Loucy (cell line): ENCODE measurements around the gene PKP2.

Source experiments
- H2AFZ ChIP-seq: fragments of 200-600 bp; sonication (generic); 2 replicates; pipeline ENCODE4 v1.6.0; 2016; ENCODE audit warnings: antibody characterized with exemption, mild to moderate bottlenecking, low read length, moderate library complexity
- H3F3A ChIP-seq: fragments of 200-600 bp; 2 replicates; pipeline ENCODE4 v1.6.0; 2016; ENCODE audit warnings: antibody characterized with exemption, low read depth, mild to moderate bottlenecking
- H3K27me3 ChIP-seq: fragments of 200-600 bp; sonication (generic); 2 replicates; pipeline ENCODE4 v1.6.1; 2014; ENCODE audit warnings: low read length, mild to moderate bottlenecking; ENCODE audit not compliant: insufficient read depth, poor library complexity, severe bottlenecking
- H3K36me3 ChIP-seq: fragments of 200-600 bp; sonication (generic); 2 replicates; pipeline ENCODE4 v1.6.1; 2016; ENCODE audit warnings: low read length; ENCODE audit not compliant: insufficient read depth
- H3K4me1 ChIP-seq: fragments of 200-600 bp; sonication (generic); 2 replicates; pipeline ENCODE4 v1.5.1; 2014; ENCODE audit warnings: low read length, mild to moderate bottlenecking; ENCODE audit not compliant: insufficient read depth, poor library complexity, severe bottlenecking
- H3K4me2 ChIP-seq: fragments of 200-600 bp; sonication (generic); 2 replicates; pipeline ENCODE4 v1.6.0; 2014; ENCODE audit warnings: antibody characterized with exemption, low read length, low read depth, mild to moderate bottlenecking; ENCODE audit not compliant: poor library complexity, severe bottlenecking
- H3K4me3 ChIP-seq: fragments of 200-600 bp; sonication (generic); 2 replicates; pipeline ENCODE4 v1.5.1; 2014; ENCODE audit warnings: low read length, mild to moderate bottlenecking, mixed read lengths; ENCODE audit not compliant: poor library complexity, severe bottlenecking
- H3K79me2 ChIP-seq: fragments of 200-600 bp; sonication (generic); 2 replicates; pipeline ENCODE4 v1.6.1; 2014; ENCODE audit warnings: low read length; ENCODE audit not compliant: insufficient read depth
- H3K9ac ChIP-seq: fragments of 200-600 bp; sonication (generic); 2 replicates; pipeline ENCODE4 v1.6.0; 2014; ENCODE audit warnings: mild to moderate bottlenecking, low read depth, low read length, moderate library complexity; ENCODE audit not compliant: poor library complexity, severe bottlenecking
- H3K9me2 ChIP-seq: fragments of 200-600 bp; sonication (generic); replicated peaks from 2 replicates; pipeline ENCODE4 v1.6.1; 2016; ENCODE audit warnings: low read depth, low read length, mixed read lengths
- H3K9me3 ChIP-seq: fragments of 200-600 bp; sonication (generic); 2 replicates; pipeline ENCODE4 v1.6.1; 2014; ENCODE audit warnings: mild to moderate bottlenecking, antibody characterized with exemption, low read length, low read depth; ENCODE audit not compliant: insufficient read depth
- H4K20me1 ChIP-seq: fragments of 200-600 bp; sonication (generic); 2 replicates; pipeline ENCODE4 v1.6.0; 2014; ENCODE audit warnings: antibody characterized with exemption, low read length, mild to moderate bottlenecking; ENCODE audit not compliant: insufficient read depth, poor library complexity, severe bottlenecking
- CTCF ChIP-seq: fragments of 200-600 bp; sonication (generic); conservative IDR thresholded peaks from 2 replicates; pipeline ENCODE4 v1.5.1; 2014; ENCODE audit warnings: mild to moderate bottlenecking, antibody characterized with exemption, low read length
- EZH2phosphoT487 ChIP-seq: fragments of 200-600 bp; IDR thresholded peaks from 2 replicates; pipeline ENCODE4 v1.6.1; 2018; ENCODE audit warnings: antibody characterized with exemption, mild to moderate bottlenecking, moderate library complexity, borderline replicate concordance

Gene PKP2

GRCh38 chr12:32828120-32828519, 68.5 kb downstream of the PKP2 start:
- Histone ChIP-seq H3K4me3 (no peak overlapping the region), H3K9me3 (no peaks in the 10 kb centered on the region), H3K9me2 (no peaks in the 10 kb centered on the region), H3F3A (no peaks in the 10 kb centered on the region), H3K4me1 (no peaks in the 10 kb centered on the region), H3K79me2 (no peaks in the 10 kb centered on the region), H2AFZ (no peak overlapping the region), H3K27me3 (no peaks in the 10 kb centered on the region), H3K36me3 (no peaks in the 10 kb centered on the region), H3K4me2 (no peak overlapping the region), H3K9ac (no peak overlapping the region), H4K20me1 (no peaks in the 10 kb centered on the region)
- TF ChIP-seq CTCF (no peak), EZH2phosphoT487 (no peak)

- H3F3A ChIP-seq, result no peaks in the 10 kb centered on the region
- no peaks in the 10 kb centered on the region for H3K79me2 ChIP-seq
- H3K9ac ChIP-seq, result no peak overlapping the region
- H3K9me2 ChIP-seq, result no peaks in the 10 kb centered on the region
- no peaks in the 10 kb centered on the region for H3K4me1 ChIP-seq
- no peaks in the 10 kb centered on the region for H4K20me1 ChIP-seq
- no peak overlapping the region for H3K4me3 ChIP-seq
- H3K27me3 ChIP-seq, result no peaks in the 10 kb centered on the region
- no peaks in the 10 kb centered on the region for H3K9me3 ChIP-seq
- TF ChIP-seq CTCF (no peak), EZH2phosphoT487 (no peak)
- H3K4me2 ChIP-seq, result no peak overlapping the region
- no peaks in the 10 kb centered on the region for H3K36me3 ChIP-seq
- H2AFZ ChIP-seq, result no peak overlapping the region
Measured at GRCh38 chr12:32826807-32827412, 69.7 kb downstream of the PKP2 start.

- H3K9ac ChIP-seq, result no peak overlapping the region
- no peak overlapping the region for H2AFZ ChIP-seq
- no peaks in the 10 kb centered on the region for H3K9me3 ChIP-seq
- no peaks in the 10 kb centered on the region for H3K36me3 ChIP-seq
- no peaks in the 10 kb centered on the region for H3K9me2 ChIP-seq
- no peaks in the 10 kb centered on the region for H3K4me1 ChIP-seq
- TF ChIP-seq EZH2phosphoT487, result no peak
- TF ChIP-seq CTCF, result no peak
- H3K4me2 ChIP-seq, result no peak overlapping the region
- H3K79me2 ChIP-seq, result no peaks in the 10 kb centered on the region
- no peaks in the 10 kb centered on the region for H3F3A ChIP-seq
- H4K20me1 ChIP-seq, result no peaks in the 10 kb centered on the region
- H3K27me3 ChIP-seq, result no peaks in the 10 kb centered on the region
- no peak overlapping the region for H3K4me3 ChIP-seq
Measured at GRCh38 chr12:32824596-32824995, 72.0 kb downstream of the PKP2 start.
